ENCODE results near the gene RAB23. TPM values are rescaled to one million over a fixed set of nuclear protein-coding genes. Genes with fewer than 3 reads are reported as not detected.

The RAB23 gene
- total and polyA plus RNA-seq, 9 of the 15 experiments (the other 6 are each of a cell fraction or from before 2014, with no cell fraction given), result 3.4 to 18.0 (median 9.4) TPM

DNA sequence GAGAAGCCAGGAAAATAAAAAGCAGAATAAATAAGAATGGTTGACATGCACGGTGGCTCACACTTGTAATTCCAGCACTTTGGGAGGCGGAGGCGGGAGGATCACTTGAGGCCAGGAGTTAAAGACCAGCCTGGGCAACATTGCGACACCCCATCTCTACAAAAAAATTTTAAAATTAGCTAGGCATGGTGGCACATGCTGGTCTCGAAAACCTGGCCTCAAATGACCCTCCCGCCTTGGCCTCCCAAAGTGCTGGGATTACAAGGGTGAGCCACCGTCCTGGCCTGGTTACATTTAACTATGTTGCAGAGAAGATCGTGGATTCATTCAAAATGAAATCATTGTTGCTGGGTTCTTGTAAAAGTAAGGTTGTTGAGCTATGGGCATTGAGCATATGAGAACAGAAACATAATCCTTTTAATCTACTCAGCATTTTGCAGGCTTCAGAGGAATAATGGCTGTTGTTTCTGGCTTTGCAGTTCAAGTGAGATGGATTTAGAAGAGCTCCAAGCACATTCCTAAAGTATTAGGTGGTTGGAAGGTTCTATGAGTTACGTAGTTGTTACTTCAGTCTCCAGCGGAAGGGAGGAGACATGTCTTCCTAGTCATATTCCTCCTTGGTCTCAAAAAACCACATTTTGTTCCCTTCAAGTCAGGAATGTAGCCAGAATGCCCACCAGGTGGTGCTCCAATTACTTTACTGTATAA, 45.6 kb upstream of the RAB23 start (continued):
- peak; percentile 56; the same call in 1 of the 2 replicates for TF ChIP-seq C11orf30 (IDR thresholded peaks at IDR 0.05; ENCODE audit: low read depth)
- TF ChIP-seq TEAD4 (IDR thresholded peaks at IDR 0.05; ENCODE audit: low read length), result peak; percentile 65
- no peak for TF ChIP-seq TEAD4 (CRISPR knock-in tag; IDR thresholded peaks at IDR 0.05; ENCODE audit: borderline replicate concordance)
- TF ChIP-seq CXXC5 (CRISPR knock-in tag; IDR thresholded peaks at IDR 0.05), result no peak
- TF ChIP-seq ZFP36 (IDR thresholded peaks at IDR 0.05; ENCODE audit: low read depth, low read length, partially characterized antibody), result no peak

DNA sequence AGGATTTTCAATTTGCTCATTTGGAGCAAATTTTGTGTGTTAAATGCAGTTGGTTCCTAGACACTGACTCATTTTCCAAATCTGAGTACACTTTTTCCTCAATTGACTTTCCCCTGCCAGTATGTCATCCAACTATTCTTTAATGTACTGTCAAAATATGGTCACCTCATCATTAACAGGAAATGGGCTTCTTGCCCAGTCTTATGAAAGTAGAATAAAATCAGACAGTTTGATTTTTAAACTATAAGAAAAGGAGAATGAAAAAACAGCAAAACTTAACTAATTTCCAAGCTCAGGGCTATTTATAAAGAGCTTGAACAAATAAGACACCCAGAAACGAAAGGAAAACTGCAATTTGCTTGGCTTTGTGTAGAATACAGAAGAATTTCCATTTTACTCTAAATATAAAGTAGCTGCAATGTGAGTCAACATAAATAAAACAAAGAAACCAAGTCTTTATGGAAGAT, 43.7 kb upstream of the RAB23 start:
- H2AFZ ChIP-seq (ENCODE audit: low read depth, low read length), result no peak overlapping the region

More for the DNA sequence above, 43.7 kb upstream of the RAB23 start:
- in situ Hi-C loops (cut with MboI), result no loop called here
- Histone ChIP-seq H3K79me2 (ENCODE audit: control insufficient read depth, insufficient read depth, low read length) (no peaks in the 10 kb centered on the region), H3K36me3 (ENCODE audit: control insufficient read depth, insufficient read depth, low read length) (no peaks in the 10 kb centered on the region), H3K9me3 (replicated peaks; ENCODE audit: control insufficient read depth, insufficient read depth, low read depth, low read length) (no peaks in the 10 kb centered on the region), H3K9ac (ENCODE audit: insufficient read depth in 1 of 2, low read depth in 2 of 2, low read length in 2 of 2) (no peak overlapping the region), H3K27ac (ENCODE audit: extremely low read depth, low read depth, low read length) (no peak overlapping the region), H4K20me1 (replicated peaks; ENCODE audit: control insufficient read depth, insufficient read depth, low read length) (no peaks in the 10 kb centered on the region), H3K9me1 (ENCODE audit: control insufficient read depth, insufficient read depth, low read length) (no peaks in the 10 kb centered on the region), H3K4me1 (replicated peaks in 1 of 2; ENCODE audit: control insufficient read depth in 2 of 2, insufficient read depth in 2 of 2, low read length in 2 of 2) (no peaks in the 10 kb centered on the region), H3K4me3 (no peak overlapping the region), H3K27me3 (ENCODE audit: control insufficient read depth in 2 of 2, insufficient read depth in 2 of 2, low read length in 2 of 2) (peaks cover 0 to 4% of the 10 kb centered on the region in 2 experiments; a peak in 2 of 5 replicates), H3K4me2 (ENCODE audit: insufficient read depth, low read length) (no peak overlapping the region)
- 4% methylated on average over 1 of the region's 1 CpG for WGBS (ENCODE audit: insufficient coverage, low coverage, missing lambda C conversion rate)
- ChIA-PET POLR2A (interaction anchor here (1.3 to 1.8 kb wide), 2 partner anchors 13 to 44 kb away, joined by 3 to 4 read pairs; no protein-coding TSS in a partner anchor), CTCF (ENCODE audit: low intra/inter-chr PET ratio) (no interaction called here)
- no TSS peak for BruUV-seq (replicated peaks)
- no peak for FAIRE-seq
- TF ChIP-seq MECOM (CRISPR knock-in tag; IDR thresholded peaks at IDR 0.05) (no peak), CBX8 (IDR thresholded peaks at IDR 0.05; ENCODE audit: borderline replicate concordance, extremely low read depth, low read depth, low read length, poor library complexity, severe bottlenecking) (no peak), ZNF12 (CRISPR knock-in tag; IDR thresholded peaks at IDR 0.05) (no peak), POLR2AphosphoS2 (IDR thresholded peaks at IDR 0.05; ENCODE audit: low read length) (no peak), ZC3H4 (CRISPR knock-in tag; IDR thresholded peaks at IDR 0.05; ENCODE audit: borderline replicate concordance) (no peak), ZNF785 (CRISPR knock-in tag; IDR thresholded peaks at IDR 0.05) (no peak), SAP30 (IDR thresholded peaks at IDR 0.05; ENCODE audit: borderline replicate concordance, insufficient read depth, low read depth, low read length, poor library complexity, severe bottlenecking) (no peak), ZFP1 (CRISPR knock-in tag; IDR thresholded peaks at IDR 0.05) (no peak), ARNT (IDR thresholded peaks at IDR 0.05) (no peak), ZBED1 (IDR thresholded peaks at IDR 0.05) (no peak), TRIM24 (IDR thresholded peaks at IDR 0.05) (no peak)
- TF ChIP-seq, protein P1, sequence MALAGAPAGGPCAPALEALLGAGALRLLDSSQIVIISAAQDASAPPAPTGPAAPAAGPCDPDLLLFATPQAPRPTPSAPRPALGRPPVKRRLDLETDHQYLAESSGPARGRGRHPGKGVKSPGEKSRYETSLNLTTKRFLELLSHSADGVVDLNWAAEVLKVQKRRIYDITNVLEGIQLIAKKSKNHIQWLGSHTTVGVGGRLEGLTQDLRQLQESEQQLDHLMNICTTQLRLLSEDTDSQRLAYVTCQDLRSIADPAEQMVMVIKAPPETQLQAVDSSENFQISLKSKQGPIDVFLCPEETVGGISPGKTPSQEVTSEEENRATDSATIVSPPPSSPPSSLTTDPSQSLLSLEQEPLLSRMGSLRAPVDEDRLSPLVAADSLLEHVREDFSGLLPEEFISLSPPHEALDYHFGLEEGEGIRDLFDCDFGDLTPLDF (CRISPR knock-in tag; IDR thresholded peaks at IDR 0.05), result no peak
- DNase-seq (ENCODE audit: extremely low read depth in 1 of 4, low spot score in 3 of 4), result no peak
- ATAC-seq, result no peak
- intact Hi-C loops (cut with micrococcal nuclease), result no loop called here

Measured in K562 (cell line).